Measurements from ENCODE around the gene DYDC1.

DYDC1 gene

GRCh38 chr10:80292607-80293239, 63.8 kb downstream of the DYDC1 start:
- TF ChIP-seq, protein P1, sequence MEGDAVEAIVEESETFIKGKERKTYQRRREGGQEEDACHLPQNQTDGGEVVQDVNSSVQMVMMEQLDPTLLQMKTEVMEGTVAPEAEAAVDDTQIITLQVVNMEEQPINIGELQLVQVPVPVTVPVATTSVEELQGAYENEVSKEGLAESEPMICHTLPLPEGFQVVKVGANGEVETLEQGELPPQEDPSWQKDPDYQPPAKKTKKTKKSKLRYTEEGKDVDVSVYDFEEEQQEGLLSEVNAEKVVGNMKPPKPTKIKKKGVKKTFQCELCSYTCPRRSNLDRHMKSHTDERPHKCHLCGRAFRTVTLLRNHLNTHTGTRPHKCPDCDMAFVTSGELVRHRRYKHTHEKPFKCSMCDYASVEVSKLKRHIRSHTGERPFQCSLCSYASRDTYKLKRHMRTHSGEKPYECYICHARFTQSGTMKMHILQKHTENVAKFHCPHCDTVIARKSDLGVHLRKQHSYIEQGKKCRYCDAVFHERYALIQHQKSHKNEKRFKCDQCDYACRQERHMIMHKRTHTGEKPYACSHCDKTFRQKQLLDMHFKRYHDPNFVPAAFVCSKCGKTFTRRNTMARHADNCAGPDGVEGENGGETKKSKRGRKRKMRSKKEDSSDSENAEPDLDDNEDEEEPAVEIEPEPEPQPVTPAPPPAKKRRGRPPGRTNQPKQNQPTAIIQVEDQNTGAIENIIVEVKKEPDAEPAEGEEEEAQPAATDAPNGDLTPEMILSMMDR (IDR thresholded peaks at IDR 0.05; ENCODE audit: borderline replicate concordance, control extremely low read depth, extremely low read depth, insufficient read depth, missing control alignments), result no peak
- in situ Hi-C loops (cut with MboI; ENCODE audit: low sequenced_read_pairs, unreplicated experiment), result no loop called here
- no peak for DNase-seq (ENCODE audit: low spot score)

GRCh38 chr10:80290474-80291220, 65.9 kb downstream of the DYDC1 start:
- TF ChIP-seq, protein P1 (IDR thresholded peaks at IDR 0.05; ENCODE audit: borderline replicate concordance, control extremely low read depth, extremely low read depth, insufficient read depth, missing control alignments), result no peak
- in situ Hi-C loops (cut with MboI; ENCODE audit: low sequenced_read_pairs, unreplicated experiment), result no loop called here
- no peak for DNase-seq (ENCODE audit: low spot score)

DNA sequence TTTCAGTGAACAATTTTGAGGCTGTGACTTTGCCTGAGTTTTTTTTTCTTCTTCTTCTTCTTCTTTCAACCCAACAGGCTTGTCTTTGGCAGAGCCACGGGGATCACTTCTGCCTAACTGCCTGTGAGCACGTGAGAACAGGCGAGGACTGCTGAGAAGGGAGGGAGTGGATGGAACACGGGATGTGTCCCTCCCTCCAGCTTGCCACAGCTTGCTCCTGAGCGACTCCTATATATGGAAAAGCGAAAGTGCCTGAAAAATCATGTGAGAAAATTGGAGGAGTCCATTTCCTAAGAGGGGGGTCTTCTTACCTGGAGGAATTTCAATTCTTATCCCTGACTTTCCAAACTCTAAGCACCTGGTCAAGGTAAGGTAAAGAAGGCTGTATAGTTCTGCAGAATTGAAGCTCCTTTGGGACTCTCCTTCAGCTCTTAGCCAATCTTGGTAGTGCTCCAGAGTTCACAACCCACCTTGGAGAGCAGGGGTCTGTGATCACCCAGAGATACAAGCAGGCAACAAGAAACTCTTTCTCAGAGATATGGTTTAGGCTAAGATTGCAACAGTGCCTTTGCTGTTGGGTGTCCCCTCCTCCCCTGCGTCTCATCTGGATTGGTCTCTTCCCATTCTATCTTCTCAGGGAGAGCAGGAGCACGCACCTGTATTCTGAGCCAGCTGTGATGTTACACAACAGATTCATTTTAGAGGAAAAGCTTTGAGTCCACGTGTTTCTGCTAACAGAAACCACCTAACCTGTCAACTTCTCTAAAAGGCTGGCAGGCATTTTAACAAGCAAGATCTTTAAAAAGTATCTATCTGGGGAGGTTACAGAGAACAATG, 66.9 kb downstream of the DYDC1 start, which contains the start of gene MAT1A:
TSS of gene MAT1A (minus strand) at position 208 of the 837 bp plus-strand sequence. CDS start 235 bp downstream, outside the sequence.
- DNase-seq (ENCODE audit: low spot score), result no peak
- in situ Hi-C loops (cut with MboI; ENCODE audit: low sequenced_read_pairs, unreplicated experiment), result no loop called here
- TF ChIP-seq, protein P1 (IDR thresholded peaks at IDR 0.05; ENCODE audit: borderline replicate concordance, control extremely low read depth, extremely low read depth, insufficient read depth, missing control alignments), result no peak

- no peak for DNase-seq (ENCODE audit: low spot score)
- TF ChIP-seq, protein P1 (IDR thresholded peaks at IDR 0.05; ENCODE audit: borderline replicate concordance, control extremely low read depth, extremely low read depth, insufficient read depth, missing control alignments), result no peak
- in situ Hi-C loops (cut with MboI; ENCODE audit: low sequenced_read_pairs, unreplicated experiment), result no loop called here
Observed at GRCh38 chr10:80288849-80289248, 67.7 kb downstream of the DYDC1 start.
